Measurements from ENCODE around the gene CNOT6L. TPM values are rescaled to one million over a fixed set of nuclear protein-coding genes. Genes with fewer than 3 reads are reported as not detected.

Gene CNOT6L
- total and polyA plus RNA-seq, 3 donors from 2014 or later, result 21.0 to 25.7 (median 23.1) TPM

DNA sequence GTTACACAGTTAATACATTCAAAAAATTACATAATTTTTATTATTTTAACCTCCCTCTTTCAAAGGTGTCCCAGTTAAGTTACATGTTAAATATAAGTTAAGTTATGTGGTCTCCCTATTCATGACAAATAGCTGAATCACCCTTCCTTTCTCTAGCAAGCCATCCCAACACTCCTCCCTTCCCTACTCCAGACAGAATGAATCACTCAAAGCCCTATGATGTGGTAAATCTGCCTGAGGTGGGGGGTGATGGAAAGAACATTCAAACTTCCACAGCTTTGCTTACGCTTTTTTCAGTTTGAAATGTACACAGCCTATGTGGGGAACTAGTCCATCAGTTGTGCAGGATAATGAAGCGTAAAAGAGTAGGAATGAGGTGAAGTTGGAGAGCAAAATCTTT is 123.4 kb downstream of the CNOT6L start:
- Histone ChIP-seq H3K27me3 (no peaks in the 10 kb centered on the region), H3K9me3 (no peaks in the 10 kb centered on the region), H3K27ac (no peak overlapping the region), H3K36me3 (ENCODE audit: low read depth, missing control alignments) (no peaks in the 10 kb centered on the region), H3K4me3 (no peak overlapping the region), H3K4me1 (no peaks in the 10 kb centered on the region)
- WGBS, 2 donors, result 100% methylated on average over 2 of the region's 2 CpGs
- intact Hi-C loops (cut with DNase I; ENCODE audit: low total_unique reads), result no loop called here
- DNase-seq, result no peak
- TF ChIP-seq CTCF (IDR thresholded peaks at IDR 0.05) (no peak), POLR2A (IDR thresholded peaks at IDR 0.05) (no peak)

DNA sequence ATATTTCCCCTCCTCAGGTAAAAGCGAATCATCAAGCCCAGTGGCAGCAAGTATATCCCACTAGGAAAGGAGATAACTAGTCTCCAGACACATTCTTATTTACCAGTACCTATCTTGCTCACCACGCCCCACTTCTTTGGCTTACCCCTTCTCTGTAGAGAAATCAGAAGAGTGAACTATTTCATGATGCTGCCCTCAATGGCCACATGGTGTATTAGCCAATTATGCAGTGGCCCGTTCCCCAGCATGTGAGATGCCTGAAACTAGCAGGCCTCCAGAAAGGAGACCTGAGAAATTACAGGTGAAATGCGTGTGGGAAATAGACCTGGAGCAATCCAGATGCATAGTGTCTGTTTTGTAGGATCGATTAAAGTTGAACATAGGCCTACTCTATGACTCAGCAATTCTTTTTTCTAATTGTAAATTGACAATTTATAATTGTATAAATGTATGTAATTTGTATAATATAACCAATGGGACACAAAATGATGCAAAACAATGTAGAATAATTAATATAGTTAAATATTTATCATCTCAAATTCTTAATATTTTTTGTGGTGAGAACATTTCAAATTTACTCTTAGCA is 126.2 kb downstream of the CNOT6L start:
- WGBS, 2 donors, result 94 to 97% methylated on average over 5 of the region's 5 CpGs
- no peak overlapping the region for H3K27ac ChIP-seq
- no peak for DNase-seq
- no peak overlapping the region for H3K4me3 ChIP-seq
- H3K4me1 ChIP-seq, result no peaks in the 10 kb centered on the region
- intact Hi-C loops (cut with DNase I; ENCODE audit: low total_unique reads), result no loop called here
- TF ChIP-seq CTCF (IDR thresholded peaks at IDR 0.05) (no peak), POLR2A (IDR thresholded peaks at IDR 0.05) (no peak)
- H3K27me3 ChIP-seq, result no peaks in the 10 kb centered on the region
- no peaks in the 10 kb centered on the region for H3K9me3 ChIP-seq
- H3K36me3 ChIP-seq (ENCODE audit: low read depth, missing control alignments), result no peaks in the 10 kb centered on the region

DNA sequence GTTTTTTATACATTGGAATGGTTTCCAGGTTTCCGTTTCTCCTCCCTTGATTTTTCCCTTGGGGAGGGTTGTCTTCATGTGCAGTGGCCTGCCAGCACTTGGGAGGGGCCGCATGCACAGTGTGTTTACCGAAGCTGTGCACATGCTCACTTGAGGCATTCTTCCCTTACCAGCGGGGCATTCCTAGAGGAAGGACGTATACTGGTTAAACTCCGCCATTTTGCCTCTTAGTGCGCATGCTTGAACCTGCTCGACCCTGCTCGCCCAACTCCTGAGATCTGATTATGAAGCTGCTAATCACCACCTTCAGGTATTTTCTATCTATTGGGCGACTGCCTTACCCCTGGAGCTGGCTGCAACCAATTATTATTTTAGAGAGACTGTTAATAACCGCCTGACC is 137.4 kb downstream of the CNOT6L start:
- intact Hi-C loops (cut with DNase I; ENCODE audit: low total_unique reads), result no loop called here
- Histone ChIP-seq H3K9me3 (no peaks in the 10 kb centered on the region), H3K27ac (no peak overlapping the region), H3K4me3 (peak overlapping the region in 1 of 2 donors; percentile 1), H3K27me3 (no peaks in the 10 kb centered on the region), H3K4me1 (no peaks in the 10 kb centered on the region), H3K36me3 (ENCODE audit: low read depth, missing control alignments) (no peaks in the 10 kb centered on the region)
- peak; percentile 67 for DNase-seq
- WGBS, 2 donors, result 65 to 83% methylated on average over 11 of the region's 11 CpGs
- no peak for TF ChIP-seq POLR2A (IDR thresholded peaks at IDR 0.05)
- no peak for TF ChIP-seq CTCF (IDR thresholded peaks at IDR 0.05)

DNA sequence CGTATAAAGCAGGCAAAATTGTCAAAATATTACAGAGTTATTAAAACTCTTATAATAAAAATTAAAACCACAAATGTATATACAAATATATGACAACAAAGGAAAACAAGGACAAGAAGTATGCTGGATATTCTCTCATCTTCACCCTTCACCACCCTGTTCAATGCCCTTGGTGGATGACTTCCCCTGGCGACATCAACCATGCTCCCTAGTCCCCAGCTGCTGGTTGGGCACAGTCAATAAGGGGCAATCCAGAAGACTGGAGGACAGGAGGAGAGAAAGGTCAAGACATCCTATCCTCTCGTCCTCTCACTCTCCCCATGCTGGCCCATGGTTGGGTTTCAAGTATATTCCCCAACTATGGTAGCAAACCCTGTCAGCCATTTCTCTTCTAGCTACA is 142.3 kb downstream of the CNOT6L start:
- WGBS, 2 donors, result 91 to 95% methylated on average over 3 of the region's 3 CpGs
- Histone ChIP-seq H3K9me3 (no peaks in the 10 kb centered on the region), H3K27me3 (no peaks in the 10 kb centered on the region), H3K4me1 (no peaks in the 10 kb centered on the region), H3K36me3 (ENCODE audit: low read depth, missing control alignments) (no peaks in the 10 kb centered on the region), H3K4me3 (no peak overlapping the region), H3K27ac (no peak overlapping the region)
- intact Hi-C loops (cut with DNase I; ENCODE audit: low total_unique reads), result no loop called here
- no peak for TF ChIP-seq CTCF (IDR thresholded peaks at IDR 0.05)
- TF ChIP-seq POLR2A (IDR thresholded peaks at IDR 0.05), result no peak
- no peak for DNase-seq

DNA sequence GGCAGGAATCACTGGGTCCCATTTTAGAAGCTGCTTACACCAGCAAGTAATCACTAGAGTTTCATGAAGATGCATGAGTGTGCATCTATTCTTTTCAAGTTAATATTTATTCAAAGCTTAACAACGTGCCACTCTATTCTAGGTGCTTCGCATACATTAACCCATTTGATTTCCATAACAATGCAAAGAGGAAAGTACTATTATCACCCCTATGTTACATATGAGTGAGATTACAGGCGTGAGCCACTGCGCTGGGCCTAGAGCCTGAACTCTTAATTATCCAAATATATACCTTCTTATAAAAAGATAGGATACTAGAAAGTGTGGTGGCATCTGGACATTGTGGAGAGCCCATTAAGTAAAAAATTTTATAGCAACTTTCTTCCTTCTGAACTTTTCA is 148.1 kb downstream of the CNOT6L start:
- intact Hi-C loops (cut with DNase I; ENCODE audit: low total_unique reads), result no loop called here
- no peak for TF ChIP-seq CTCF (IDR thresholded peaks at IDR 0.05)
- TF ChIP-seq POLR2A (IDR thresholded peaks at IDR 0.05), result no peak
- Histone ChIP-seq H3K4me3 (no peak overlapping the region), H3K9me3 (no peaks in the 10 kb centered on the region), H3K27me3 (no peaks in the 10 kb centered on the region), H3K36me3 (ENCODE audit: low read depth, missing control alignments) (no peaks in the 10 kb centered on the region), H3K27ac (no peak overlapping the region), H3K4me1 (no peaks in the 10 kb centered on the region)
- no peak for DNase-seq
- WGBS, 2 donors, result 74 to 78% methylated on average over 4 of the region's 4 CpGs
